HG02588 (cell line): Measurements from ENCODE around the gene SPATA45.

Experiments used
- ATAC-seq: cut with Tn5 transposase; IDR thresholded peaks from one replicate; pipeline ENCODE4 v1.9.1; 2021; ENCODE audit warnings: mild to moderate bottlenecking, moderate library complexity; ENCODE audit not compliant: unreplicated experiment

SPATA45 gene

GRCh38 chr1:212782422-212783154 is 64.9 kb downstream of the SPATA45 start:
- no peak for ATAC-seq

- no peak for ATAC-seq
Measured at GRCh38 chr1:212781225-212781624, 66.2 kb downstream of the SPATA45 start.

- ATAC-seq, result no peak
Measured at GRCh38 chr1:212780759-212781158, 66.7 kb downstream of the SPATA45 start.
